Embryonic facial prominence (tissue), 1 donor: Measurements from ENCODE around the gene TOX2.

ENCODE experiments used
- DNase-seq: peaks from one replicate; pipeline ENCODE4 v3.0.0-alpha.2; 2016; ENCODE audit errors: extremely low spot score

Gene TOX2

DNA sequence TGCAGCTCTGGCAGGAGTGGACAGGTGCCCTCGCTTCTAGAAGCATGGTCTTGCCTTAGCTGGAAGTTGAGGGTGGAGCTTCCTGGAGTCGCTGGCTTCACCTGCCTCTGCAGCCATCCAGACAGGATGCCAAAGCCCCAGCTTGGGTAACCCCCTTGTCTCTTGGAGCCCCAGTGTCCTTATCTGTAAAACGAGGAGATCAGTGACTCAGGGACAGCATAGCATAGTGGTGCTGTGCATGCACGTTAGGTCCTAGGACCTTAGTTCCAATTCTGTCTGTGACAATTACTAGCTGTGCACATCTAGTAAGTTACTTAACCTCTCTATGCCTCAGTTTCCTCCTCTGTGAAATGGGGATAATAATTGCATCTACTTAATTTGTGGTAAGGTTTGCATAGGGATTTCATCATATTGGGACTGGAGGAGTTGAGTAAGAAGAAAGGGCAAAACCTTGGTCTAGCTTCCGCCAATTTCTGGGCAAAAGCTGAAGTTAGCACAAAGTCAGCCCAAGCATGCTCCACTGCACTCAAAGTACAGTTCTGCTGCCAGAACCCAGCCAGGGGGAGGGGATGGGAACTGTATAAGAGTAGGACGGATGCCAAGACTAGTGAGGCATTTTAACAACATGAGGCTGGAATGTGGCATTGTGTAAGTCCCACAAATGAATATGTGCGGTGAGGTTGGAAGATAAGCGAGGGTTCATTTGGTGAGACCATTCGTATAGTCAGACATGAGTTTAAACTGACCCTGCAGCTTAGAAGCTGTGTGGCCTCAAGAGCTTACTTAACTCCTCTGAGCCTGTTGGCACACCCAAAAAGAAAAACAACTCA, 24.5 kb downstream of the TOX2 start:
- no peak for DNase-seq

DNA sequence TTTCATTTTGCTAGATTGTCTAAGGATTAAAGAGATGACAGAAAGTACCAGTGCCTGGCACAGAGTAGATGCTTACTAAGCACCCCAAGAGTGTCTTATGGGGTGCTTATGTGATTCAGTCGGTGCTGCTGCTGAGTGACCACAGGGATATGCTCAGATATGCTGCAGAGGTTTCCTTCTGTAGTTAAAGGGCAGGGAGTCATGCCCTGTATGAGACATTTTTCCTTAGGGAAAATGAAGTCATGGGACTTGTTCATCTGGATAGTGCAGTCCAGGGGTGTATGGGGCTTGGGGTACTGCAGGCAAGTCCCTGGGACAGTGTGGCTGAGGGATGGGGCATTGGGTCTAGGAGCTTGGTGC, 25.1 kb downstream of the TOX2 start:
- no peak for DNase-seq

DNA sequence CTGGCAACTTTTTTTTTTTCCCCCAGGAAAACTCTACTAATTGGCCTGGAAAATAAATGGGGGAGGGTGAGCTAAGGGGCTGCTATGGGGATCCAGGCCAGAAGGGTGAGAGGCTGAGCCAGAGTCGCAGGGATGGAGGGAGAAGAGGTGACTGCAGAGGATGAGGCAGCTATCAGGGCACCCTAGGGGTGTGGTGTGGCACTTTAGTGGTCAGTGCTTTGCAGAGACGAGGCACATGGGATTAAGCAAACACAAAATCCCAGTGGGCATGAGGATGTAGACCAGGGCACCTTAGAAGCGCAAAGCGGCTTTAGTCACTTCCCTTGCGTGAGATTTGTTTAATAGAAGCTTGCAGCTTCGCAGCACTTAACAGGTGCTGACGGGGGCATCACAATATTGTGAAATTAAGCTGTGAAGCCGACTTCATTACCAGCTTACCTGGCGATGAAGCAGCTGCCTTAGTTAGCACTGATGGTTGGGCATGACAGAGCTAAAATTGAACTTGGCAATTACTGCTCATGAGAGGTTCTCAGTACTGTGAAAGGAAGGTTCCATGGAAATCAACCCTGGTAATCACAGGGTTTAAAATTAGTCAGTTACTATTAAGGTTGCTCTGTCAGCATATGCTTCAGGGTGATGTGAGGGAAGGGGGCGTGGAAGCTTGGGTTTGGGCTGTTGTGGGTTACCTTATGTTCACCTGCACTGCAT, 26.0 kb downstream of the TOX2 start:
- DNase-seq: no peak

DNA sequence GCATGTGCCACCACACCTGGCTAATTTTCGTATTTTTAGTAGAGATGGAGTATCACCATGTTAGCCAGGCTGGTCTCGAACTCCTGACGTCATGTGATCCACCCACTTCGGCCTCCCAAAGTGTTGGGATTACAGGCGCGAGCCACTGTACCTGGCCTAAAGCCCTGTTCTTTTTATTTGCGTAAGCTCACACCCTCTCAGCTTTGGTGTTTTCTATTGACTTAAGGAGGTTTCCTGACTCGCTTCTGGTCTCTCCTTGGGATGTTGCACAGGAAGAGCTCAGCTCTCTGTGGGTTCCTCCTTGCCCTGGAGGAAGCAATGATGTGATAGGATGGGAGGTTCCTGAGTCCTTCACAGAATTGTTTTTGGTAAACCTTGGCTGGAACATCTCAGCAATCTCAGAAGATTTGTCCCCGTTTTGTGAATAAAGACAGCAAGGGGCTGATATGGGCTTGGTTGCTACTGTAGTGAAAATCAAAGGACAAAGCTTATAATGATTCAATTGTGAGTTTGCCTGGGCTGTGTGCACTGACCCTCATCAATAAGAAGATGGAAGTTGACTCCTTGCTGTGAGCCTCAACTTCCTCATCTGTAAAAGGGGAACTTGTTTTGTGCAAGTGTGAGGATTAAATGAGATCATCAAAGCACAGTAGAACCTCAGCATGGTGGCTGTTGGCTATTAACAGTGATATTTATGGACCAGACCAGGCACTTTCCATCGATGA, 27.0 kb downstream of the TOX2 start:
- no peak for DNase-seq

DNA sequence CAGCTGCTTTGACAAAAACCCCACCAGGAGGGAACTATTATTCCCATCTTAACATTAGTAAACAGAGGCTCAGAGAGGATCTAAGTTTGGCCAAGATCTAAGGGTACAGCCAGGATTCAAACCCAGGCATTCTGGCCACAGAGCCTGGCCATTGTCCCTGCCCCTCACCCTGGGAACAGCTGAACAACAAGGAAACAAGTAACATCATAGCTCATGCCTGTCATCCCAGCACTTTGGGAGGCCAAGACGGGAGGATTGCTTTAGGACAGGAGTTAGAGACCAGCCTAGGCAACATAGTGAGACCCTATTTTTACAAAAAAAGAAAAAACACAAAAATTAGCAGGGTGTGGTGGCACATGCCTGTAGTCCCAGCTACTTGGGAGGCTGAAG, 27.5 kb downstream of the TOX2 start:
- DNase-seq: no peak

DNA sequence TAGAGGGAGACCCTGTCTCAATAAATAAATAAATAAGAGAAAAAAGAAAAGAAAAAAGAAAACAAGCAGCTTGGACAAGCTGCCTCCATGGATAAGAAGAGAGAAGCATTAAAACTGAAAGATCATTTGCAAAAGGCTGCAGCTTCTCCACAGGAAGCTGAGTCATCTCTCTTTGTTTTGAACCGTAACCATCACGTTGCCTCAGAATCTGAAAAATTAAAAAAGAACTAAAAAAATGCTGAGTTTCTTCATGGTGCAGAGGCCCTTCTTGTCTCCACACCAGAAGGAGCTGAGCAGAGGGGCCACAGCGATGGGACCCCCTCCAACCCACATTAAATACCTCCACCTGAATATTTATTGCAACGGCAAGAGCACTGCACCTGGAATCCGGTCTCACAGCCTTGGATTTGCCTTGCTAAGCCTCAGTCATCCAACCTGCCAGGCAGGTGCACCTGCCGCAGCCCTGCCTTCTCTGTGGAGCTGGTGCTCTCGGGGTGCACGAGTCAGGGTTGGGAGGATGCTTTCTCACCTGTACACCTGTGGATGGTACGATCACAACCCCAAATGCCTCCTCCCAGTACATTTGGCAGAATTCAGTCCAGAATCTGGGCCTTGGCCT, 28.1 kb downstream of the TOX2 start:
- DNase-seq: no peak

DNA sequence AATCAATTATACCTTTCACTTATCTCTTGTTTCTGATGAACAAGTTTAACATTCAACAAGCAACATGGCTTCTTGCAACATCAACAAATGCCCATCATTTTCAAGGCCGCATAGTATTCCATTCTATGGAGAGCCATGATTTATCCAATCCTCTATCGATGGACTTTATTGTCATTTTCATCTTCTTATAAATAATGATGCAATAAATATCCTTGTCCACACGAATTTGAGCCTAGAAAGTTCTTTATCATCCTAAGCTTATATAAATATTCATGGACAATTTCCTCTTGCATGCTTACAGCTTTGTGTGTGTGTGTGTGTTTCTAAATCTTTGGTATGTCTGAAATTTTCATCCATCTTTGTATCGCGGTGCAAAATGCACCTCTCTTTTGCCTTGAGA, 29.1 kb downstream of the TOX2 start:
- DNase-seq: no peak

DNA sequence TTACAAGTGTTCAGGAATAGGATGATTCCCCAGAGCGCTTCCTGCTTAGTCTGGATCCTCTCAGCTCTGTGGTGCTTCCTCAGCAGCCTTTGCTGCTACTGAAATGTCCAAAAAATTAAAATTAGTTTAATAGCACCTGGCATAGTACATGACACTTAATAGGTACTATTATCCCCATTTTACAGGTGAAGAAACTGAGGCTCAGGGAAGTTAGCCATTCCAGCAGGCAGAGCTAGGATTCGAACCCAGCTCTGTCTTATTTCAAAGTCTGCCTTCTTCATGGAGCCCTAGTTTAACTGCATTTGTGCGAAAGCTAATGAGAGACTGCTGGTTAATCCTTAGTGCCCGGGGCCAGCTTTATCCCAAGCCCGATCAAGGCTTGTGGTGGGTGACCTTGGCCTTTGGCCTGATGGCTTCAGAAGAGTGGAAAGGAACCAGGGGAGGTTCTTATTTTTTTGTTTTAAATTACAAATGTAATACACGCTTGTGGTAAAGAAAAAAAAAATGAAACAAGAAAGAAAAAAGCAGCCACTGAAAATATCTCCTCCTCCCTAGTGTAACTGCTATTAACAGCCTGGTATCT, 30.1 kb downstream of the TOX2 start:
- DNase-seq: no peak

DNA sequence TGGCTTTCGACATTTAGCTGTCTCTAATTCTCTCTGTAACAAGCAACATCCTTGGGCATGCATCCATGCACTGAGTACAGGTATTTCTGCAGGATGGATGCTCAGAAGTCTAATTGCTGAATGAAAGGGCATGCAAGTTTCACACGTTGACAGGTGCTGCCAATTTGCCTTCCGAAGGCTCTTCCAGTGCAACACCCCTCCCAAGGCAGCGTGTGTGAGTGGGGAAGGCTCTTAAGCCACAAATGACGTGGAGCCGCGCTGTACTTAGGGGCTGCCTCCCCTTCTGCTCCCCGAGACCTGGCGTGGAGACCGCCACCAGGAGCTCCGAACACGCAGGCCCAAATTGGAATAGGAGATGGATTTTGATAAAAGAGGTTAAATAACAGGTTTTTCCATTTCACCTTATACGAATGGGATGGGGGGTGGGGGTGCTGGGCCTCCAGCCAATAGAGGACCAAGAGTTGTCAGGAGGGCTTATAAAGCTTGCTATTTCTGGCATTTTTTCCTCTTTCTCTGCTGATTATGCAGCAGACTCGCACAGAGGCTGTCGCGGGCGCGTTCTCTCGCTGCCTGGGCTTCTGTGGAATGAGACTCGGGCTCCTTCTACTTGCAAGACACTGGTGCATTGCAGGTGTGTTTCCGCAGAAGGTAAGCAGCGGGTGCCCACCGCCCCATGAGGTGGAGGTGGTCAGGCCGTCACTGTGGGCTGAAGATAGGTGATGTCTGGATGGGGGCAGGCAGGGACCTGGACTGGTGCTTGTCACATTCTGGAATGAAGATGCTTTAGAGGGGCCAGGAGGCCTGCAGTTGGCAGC, 30.9 kb downstream of the TOX2 start:
- no peak for DNase-seq

DNA sequence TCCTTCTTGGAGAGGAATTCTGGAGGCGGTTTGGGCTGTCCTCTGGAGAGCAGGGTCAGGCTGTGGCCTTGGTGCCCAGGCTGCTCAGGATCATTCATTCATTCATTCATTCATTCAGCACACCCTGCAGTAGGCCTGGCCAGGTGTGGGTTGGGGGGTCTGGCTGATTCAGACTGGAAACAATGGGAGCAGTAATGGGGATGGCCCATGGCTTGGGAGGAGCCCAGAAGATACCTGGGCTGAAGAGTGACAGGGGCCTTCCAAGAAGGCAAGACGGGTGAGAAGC, 31.5 kb downstream of the TOX2 start:
- DNase-seq: no peak

DNA sequence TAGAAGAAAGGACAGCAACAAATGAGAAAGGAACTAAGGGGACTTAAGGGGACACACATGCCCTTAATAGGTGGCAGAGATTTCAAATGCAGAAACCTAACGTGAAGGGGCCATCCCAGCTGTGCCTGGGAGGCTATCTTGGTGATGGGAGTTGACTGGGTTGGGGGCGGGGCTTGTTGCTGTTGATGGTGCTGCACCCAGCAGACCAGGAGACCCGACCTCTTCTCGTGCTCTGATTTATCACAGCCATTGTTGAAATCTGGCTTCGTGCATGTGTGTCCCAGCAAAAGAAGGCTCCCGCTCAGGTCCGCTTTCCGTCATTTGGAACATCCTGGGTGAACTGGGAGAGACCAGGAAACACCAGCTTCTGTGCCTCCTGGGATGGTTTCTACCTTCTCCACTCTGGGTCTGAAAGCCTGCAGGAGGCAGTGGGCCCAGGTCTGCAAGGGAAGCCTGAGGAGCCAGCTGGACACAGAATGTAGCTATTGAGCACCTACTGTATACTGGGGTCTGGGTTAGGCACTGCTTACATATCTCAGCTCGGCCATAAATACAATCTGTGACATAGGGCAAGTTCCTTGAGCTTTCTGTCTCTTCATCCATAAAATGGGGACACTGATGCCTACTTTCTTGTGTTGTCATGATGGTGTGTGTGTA, 32.1 kb downstream of the TOX2 start:
- no peak for DNase-seq

DNA sequence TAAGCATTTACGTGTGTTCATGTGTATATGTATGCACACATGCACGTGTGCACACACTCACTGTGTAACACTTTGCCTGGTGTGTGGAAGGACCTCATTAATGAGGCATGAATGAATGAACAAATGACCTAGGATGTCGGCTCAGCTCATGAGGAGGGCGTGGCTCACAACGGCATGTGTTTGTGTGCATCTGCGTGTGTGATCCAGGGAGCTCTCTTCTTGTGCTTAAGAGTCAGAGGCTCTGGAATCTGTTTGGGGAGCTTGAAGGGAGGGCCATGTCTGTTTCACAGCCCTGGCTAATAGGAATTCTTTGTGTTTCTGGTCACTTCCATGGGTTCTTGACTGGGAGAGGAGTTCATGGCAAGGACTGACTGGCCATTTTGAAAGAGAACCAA, 32.7 kb downstream of the TOX2 start:
- no peak for DNase-seq

DNA sequence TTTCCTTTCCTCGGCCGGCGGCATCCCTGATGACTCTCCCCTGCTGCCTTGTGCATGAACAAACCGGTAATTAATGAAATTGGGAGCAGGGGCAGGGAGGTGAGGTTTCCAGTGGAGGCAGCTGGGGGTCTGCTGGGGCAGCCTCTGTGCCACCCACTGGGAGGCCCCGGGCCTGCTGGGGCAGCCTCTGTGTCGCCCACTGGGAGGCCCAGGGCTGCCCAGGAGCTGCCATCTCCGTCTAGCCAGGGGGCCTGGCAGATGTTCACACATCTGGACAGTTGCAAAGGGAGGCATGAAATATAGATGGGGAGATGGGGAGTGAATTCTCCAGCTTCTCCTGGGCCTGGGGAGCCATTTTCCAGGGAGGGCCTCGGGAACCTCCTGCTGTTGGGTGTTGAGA, 33.8 kb downstream of the TOX2 start:
- no peak for DNase-seq

DNA sequence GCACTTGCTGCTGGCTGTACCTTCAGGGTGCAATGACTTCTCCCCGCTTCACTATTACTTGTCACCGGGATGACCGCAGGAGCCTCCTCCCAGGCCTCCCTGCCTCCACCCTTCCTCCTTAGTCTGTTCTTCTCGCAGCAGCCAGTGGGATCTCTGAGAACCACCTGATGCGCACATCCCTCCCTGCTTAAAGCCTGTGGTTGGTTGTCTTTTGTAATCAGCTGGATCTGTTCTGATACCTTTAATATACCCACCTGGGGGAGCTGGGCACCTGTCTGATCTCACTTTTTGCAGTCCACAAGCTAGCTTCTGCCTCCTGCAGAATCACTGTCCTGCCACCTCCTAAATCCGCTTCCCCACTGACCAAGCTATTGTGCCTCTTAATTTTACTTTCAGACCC, 34.6 kb downstream of the TOX2 start:
- DNase-seq: no peak

DNA sequence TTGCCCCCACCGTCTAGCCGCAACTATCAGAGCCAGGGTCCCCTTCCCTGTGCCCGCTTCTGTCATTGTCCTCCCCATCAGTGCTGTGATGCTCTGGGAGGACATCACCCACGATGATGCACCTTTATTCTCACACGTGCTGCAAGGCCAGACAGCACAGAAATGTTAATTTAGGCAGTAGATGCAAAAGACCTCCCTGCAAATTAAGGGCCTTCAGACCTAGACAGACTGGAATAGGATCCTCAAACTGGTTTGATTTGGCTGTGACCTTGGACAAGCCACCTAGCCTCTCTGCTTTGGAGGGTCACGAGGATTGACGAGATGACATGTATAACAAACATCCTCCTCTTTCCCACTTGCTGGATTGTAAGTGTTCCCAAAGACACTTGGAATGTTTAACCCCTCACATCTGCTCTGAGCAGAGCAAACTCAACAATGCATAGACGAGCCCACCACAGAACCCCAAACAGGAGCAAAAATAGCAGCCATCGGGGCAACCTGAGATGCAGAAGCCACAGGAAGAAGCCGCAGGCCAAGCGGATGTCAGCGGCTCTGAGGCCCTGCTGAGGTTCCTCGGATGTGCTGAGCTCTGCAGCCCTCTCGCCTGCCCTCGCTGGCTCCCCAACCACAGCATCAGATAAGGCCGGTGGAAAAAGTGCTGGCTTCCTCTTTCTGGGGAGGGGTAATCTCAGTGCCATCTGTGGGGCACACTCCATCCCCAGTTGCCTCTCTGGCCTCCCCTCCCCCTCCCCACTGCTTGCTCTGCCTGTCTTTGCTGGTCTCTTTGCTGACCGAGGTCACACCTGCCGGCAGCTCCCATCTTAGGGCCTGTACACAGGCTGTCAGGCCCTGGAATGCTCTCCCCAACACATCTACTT, 35.3 kb downstream of the TOX2 start:
- DNase-seq: no peak

DNA sequence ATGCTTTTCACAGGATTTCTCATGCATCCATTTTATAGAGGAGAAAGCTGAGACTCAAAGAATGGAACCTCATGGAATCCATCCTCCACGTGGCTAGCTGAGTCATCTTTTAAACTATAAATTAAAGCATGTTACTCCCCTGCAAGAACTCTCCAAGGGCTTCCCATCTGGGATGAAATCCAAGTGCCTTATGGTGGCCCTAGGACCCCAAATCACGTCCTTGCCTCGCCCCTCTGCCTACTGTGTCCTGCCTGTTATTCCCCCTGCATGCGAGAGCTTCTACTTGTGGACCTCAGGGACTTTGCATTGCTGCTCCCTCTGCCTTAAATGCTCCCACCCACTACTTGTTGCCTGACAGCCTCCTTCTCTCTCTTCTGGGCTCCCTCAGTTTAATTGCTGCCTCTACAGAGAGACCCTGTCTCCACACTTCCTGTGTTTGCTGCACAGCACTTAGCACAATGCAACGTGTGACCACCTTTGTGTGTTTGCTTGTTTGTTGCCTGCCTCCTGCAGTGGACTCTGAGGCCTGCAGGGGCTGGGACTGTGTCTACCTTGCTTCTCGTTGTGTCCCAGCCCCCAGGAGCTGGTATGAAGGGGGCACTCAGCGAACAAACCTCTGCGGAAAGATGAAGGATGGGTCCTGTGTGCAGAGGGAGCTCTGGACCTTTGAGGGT, 39.4 kb downstream of the TOX2 start:
- DNase-seq: no peak

DNA sequence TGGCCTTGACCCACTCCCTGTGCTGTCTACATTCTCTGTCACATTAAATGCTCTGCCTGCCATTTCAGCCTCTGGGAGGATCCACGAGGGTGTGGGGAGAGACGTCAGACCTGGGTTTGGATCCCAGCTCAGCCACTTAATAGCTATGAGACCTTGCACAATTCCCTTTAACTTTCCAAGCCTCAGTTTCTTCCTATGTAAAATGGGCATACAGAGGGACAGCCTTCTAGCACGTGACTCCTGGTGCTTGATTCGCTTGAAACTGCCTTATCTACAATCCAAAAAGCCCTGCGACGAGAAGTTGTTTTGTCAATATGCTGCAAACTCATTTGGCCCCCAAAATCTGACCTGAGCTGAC, 40.0 kb downstream of the TOX2 start:
- DNase-seq: no peak

DNA sequence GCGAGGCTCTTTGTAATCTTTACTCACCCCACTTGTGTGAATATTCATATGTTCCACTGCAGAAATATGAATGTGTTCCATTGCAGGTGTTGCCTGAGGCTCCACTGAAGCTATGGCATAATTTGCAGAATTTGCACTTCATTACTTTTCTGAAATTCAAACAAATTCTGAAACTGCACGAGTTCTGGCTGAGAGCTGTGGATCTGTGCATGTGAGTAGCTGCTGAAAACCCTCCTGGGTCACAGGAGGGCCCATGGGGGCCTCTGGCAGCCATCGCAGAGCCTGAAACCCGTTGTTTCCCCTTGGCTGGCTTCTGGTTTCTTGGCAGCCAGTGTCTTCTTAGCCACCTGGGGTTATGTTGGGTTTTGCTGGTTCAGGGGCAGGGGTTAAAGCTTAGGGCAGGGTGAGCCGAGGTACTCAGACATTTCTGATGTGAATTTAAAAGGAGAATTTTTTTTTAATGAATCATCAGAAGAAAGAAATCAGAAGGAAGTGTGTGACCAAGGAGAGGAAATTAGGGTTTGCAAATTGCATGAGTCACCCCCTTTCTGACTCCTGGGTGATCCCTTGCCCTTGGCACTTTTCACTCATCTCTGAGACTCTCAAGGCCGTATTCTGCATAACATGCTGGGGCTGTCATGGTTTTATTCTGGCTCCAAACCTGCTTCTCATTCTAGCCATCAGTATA, 40.6 kb downstream of the TOX2 start:
- no peak for DNase-seq

DNA sequence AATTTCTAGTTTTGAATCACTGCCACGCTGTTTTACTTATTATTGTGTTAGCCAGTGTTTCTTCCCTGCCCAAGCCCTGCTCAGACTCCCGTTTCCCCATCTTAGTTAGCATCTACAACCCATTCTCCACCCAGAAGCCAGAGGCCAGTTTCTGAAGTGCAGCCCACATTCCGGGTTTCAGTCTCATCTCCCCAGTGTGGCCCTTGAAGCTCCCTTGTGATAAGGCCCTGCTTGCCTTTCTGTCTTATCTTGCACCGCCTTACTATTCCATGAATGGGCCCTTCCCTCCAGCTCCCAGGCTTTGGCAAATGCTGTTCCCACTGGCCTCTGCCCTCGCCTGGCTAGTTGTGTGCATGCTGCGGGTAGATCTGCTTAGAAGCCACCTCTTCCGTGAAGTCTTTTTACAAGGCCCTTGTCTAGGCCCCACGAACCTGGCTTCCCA, 41.1 kb downstream of the TOX2 start:
- no peak for DNase-seq
